SU-DHL-6 (cell line): ENCODE data around the gene GINS2.

ENCODE experiments used
- CTCF ChIP-seq: fragments of 200-600 bp; sonication (generic); IDR thresholded peaks from one replicate; pipeline ENCODE4 v1.5.1; 2017; ENCODE audit warnings: antibody characterized with exemption, mild to moderate bottlenecking, low read length, moderate library complexity; ENCODE audit not compliant: insufficient read depth, poor library complexity, severe bottlenecking
- EZH2phosphoT487 ChIP-seq: fragments of 200-600 bp; sonication (generic), shearing (Covaris generic); conservative IDR thresholded peaks from 2 replicates; pipeline ENCODE4 v1.6.1; 2018; ENCODE audit warnings: mild to moderate bottlenecking, antibody characterized with exemption, low read length, moderate library complexity, mixed read lengths

- no peak for TF ChIP-seq CTCF
- TF ChIP-seq EZH2phosphoT487 = no peak
These were observed 42.3 kb downstream of the GINS2 start for GRCh38 chr16:85646358-85646907.
